Stomach smooth muscle (tissue), 2 donors: Measurements from ENCODE around the gene SPINK13.
"Not testable (repeated sequence)": the region's sequence is repeated elsewhere in the genome, so short reads cannot be mapped to it uniquely, and the experiment has no call there.

ENCODE experiments used
- H3K27ac ChIP-seq: one replicate; pipeline ENCODE4 v1.7.0; 2013; ENCODE audit warnings: mild to moderate bottlenecking, low read length, inconsistent platforms
- H3K27me3 ChIP-seq, 2 donors: one replicate each; pipeline ENCODE4 v1.7.0; 2013; ENCODE audit warnings: low read length in 2 of 2; ENCODE audit not compliant: insufficient read depth in 2 of 2, control insufficient read depth in 1 of 2
- H3K36me3 ChIP-seq, 2 donors: one replicate each; pipeline ENCODE4 v1.7.0; 2013; ENCODE audit warnings: low read length in 2 of 2; ENCODE audit not compliant: control insufficient read depth in 2 of 2, insufficient read depth in 2 of 2
- H3K4me1 ChIP-seq: one replicate; pipeline ENCODE4 v1.7.0; 2013; ENCODE audit warnings: low read length; ENCODE audit not compliant: control insufficient read depth, insufficient read depth
- H3K4me3 ChIP-seq, 2 donors: one replicate each; pipeline ENCODE4 v1.7.0; 2013; ENCODE audit warnings: low read length in 2 of 2
- H3K9ac ChIP-seq, 2 donors: one replicate each; pipeline ENCODE4 v1.7.0; 2013; ENCODE audit warnings: low read length in 2 of 2, mild to moderate bottlenecking in 1 of 2
- H3K9me3 ChIP-seq, 2 donors: one replicate each; pipeline ENCODE4 v1.7.0; 2013; ENCODE audit warnings: low read length in 2 of 2; ENCODE audit not compliant: control insufficient read depth in 2 of 2
- donor health status: healthy.
- donor health status: Pancreatic carcinoma.

SPINK13 gene

GRCh38 chr5:148312153-148312552 is 43.6 kb downstream of the SPINK13 start, which contains the start of gene SPINK7:
SPINK7 (plus strand) TSS chr5:148312423; CDS start chr5:148312484, 61 bp downstream.
- H3K4me1 ChIP-seq, result no peaks in the 10 kb centered on the region
- H3K27me3 ChIP-seq, result no peaks in the 10 kb centered on the region
- H3K36me3 ChIP-seq, result no peaks in the 10 kb centered on the region
- H3K9me3 ChIP-seq, result no peaks in the 10 kb centered on the region
- no peak within 1 kb of the TSS for H3K4me3 ChIP-seq
- H3K27ac ChIP-seq, result no peak within 1 kb of the TSS
- H3K9ac ChIP-seq, result no peak within 1 kb of the TSS

GRCh38 chr5:148314187-148314586 is 45.6 kb downstream of the SPINK13 start:
- Histone ChIP-seq H3K36me3 (no peaks in the 10 kb centered on the region), H3K4me3 (no peak overlapping the region), H3K27ac (no peak overlapping the region)

GRCh38 chr5:148314731-148315130 is 46.1 kb downstream of the SPINK13 start:
- H3K9ac ChIP-seq, result no peak overlapping the region
- no peaks in the 10 kb centered on the region for H3K4me1 ChIP-seq
- no peak overlapping the region for H3K4me3 ChIP-seq
- no peaks in the 10 kb centered on the region for H3K36me3 ChIP-seq
- no peak overlapping the region for H3K27ac ChIP-seq
- H3K27me3 ChIP-seq, result no peaks in the 10 kb centered on the region
- no peaks in the 10 kb centered on the region for H3K9me3 ChIP-seq

More at GRCh38 chr5:148314187-148314586, 45.6 kb downstream of the SPINK13 start:
- H3K9me3 ChIP-seq, result no peaks in the 10 kb centered on the region
- H3K4me1 ChIP-seq, result no peaks in the 10 kb centered on the region
- no peak overlapping the region for H3K9ac ChIP-seq
- H3K27me3 ChIP-seq, result no peaks in the 10 kb centered on the region

- H3K9ac ChIP-seq, H3K4me1 ChIP-seq, H3K36me3 ChIP-seq, H3K27me3 ChIP-seq, H3K27ac ChIP-seq, H3K9me3 ChIP-seq: not testable (repeated sequence)
- H3K4me3 ChIP-seq, result peak overlapping the region in 1 of 2 donors; percentile 57
Observed at GRCh38 chr5:148320011-148320963, 51.7 kb downstream of the SPINK13 start.

GRCh38 chr5:148333262-148333849 is 64.8 kb downstream of the SPINK13 start:
- no peaks in the 10 kb centered on the region for H3K27me3 ChIP-seq
- H3K27ac ChIP-seq, result no peak overlapping the region
- H3K4me3 ChIP-seq, result no peak overlapping the region
- H3K36me3 ChIP-seq, result no peaks in the 10 kb centered on the region
- H3K9ac ChIP-seq, result no peak overlapping the region
- H3K4me1 ChIP-seq, result no peaks in the 10 kb centered on the region
- H3K9me3 ChIP-seq, result no peaks in the 10 kb centered on the region

- H3K9ac ChIP-seq, result no peak within 1 kb of the TSS
- H3K36me3 ChIP-seq, result no peaks in the 10 kb centered on the region
- H3K9me3 ChIP-seq, result no peaks in the 10 kb centered on the region
- H3K4me1 ChIP-seq, result no peaks in the 10 kb centered on the region
- no peaks in the 10 kb centered on the region for H3K27me3 ChIP-seq
- H3K27ac ChIP-seq, result no peak within 1 kb of the TSS
- no peak within 1 kb of the TSS for H3K4me3 ChIP-seq
Observed at GRCh38 chr5:148335259-148335658, 66.7 kb downstream of the SPINK13 start, which contains the start of gene SPINK9. SPINK9 (plus strand) TSS chr5:148335559; CDS start chr5:148335614, 55 bp downstream.
